ENCODE data around the gene SRCIN1.

SRCIN1 gene

GRCh38 chr17:38589462-38590114 is 16.2 kb downstream of the SRCIN1 start:
- Histone ChIP-seq H3K27ac (ENCODE audit: low read depth, low read length) (no peak overlapping the region), H3K9me2 (replicated peaks; ENCODE audit: control insufficient read depth, low read length) (no peaks in the 10 kb centered on the region), H3K9me3 (ENCODE audit: control insufficient read depth, insufficient read depth, low read length) (no peaks in the 10 kb centered on the region), H4K20me1 (ENCODE audit: control insufficient read depth, insufficient read depth, low read depth, low read length) (no peaks in the 10 kb centered on the region), H3K36me3 (ENCODE audit: control insufficient read depth, low read length) (no peaks in the 10 kb centered on the region), H3K4me3 (ENCODE audit: low read length) (no peak overlapping the region), H3K79me2 (ENCODE audit: control insufficient read depth, low read length) (no peaks in the 10 kb centered on the region), H3K4me2 (ENCODE audit: low read length) (no peak overlapping the region), H3K4me1 (ENCODE audit: control insufficient read depth, low read length) (peaks cover 36% of the 10 kb centered on the region), H3F3A (ENCODE audit: control insufficient read depth, insufficient read depth) (no peaks in the 10 kb centered on the region; the same call in 1 of the 2 replicates), H3K27me3 (ENCODE audit: control insufficient read depth, low read length) (peaks cover 21% of the 10 kb centered on the region)
- TF ChIP-seq CTCF (IDR thresholded peaks at IDR 0.05; ENCODE audit: low read depth, low read length, poor library complexity, severe bottlenecking) (no peak), EZH2phosphoT487 (IDR thresholded peaks at IDR 0.05; ENCODE audit: borderline replicate concordance, low read length) (no peak)

- no peaks in the 10 kb centered on the region for H4K20me1 ChIP-seq (ENCODE audit: control insufficient read depth, insufficient read depth, low read depth, low read length)
- H3K9me3 ChIP-seq (ENCODE audit: control insufficient read depth, insufficient read depth, low read length), result no peaks in the 10 kb centered on the region
- peaks cover 44% of the 10 kb centered on the region for H3K4me1 ChIP-seq (ENCODE audit: control insufficient read depth, low read length)
- peaks cover 19% of the 10 kb centered on the region for H3K27me3 ChIP-seq (ENCODE audit: control insufficient read depth, low read length)
- TF ChIP-seq EZH2phosphoT487 (IDR thresholded peaks at IDR 0.05; ENCODE audit: borderline replicate concordance, low read length) (no peak), CTCF (IDR thresholded peaks at IDR 0.05; ENCODE audit: low read depth, low read length, poor library complexity, severe bottlenecking) (no peak)
- no peak overlapping the region for H3K4me2 ChIP-seq (ENCODE audit: low read length)
- H3K79me2 ChIP-seq (ENCODE audit: control insufficient read depth, low read length), result no peaks in the 10 kb centered on the region
- H3F3A ChIP-seq (ENCODE audit: control insufficient read depth, insufficient read depth), result no peaks in the 10 kb centered on the region; the same call in 1 of the 2 replicates
- no peak overlapping the region for H3K4me3 ChIP-seq (ENCODE audit: low read length)
- H3K9me2 ChIP-seq (replicated peaks; ENCODE audit: control insufficient read depth, low read length), result no peaks in the 10 kb centered on the region
- H3K36me3 ChIP-seq (ENCODE audit: control insufficient read depth, low read length), result no peaks in the 10 kb centered on the region
- H3K27ac ChIP-seq (ENCODE audit: low read depth, low read length), result no peak overlapping the region
Observed at GRCh38 chr17:38588788-38589174, 17.0 kb downstream of the SRCIN1 start.

GRCh38 chr17:38587947-38588787 is 17.6 kb downstream of the SRCIN1 start:
- Histone ChIP-seq H3K27ac (ENCODE audit: low read depth, low read length) (no peak overlapping the region), H3K9me2 (replicated peaks; ENCODE audit: control insufficient read depth, low read length) (no peaks in the 10 kb centered on the region), H3K4me3 (ENCODE audit: low read length) (no peak overlapping the region), H3K4me1 (ENCODE audit: control insufficient read depth, low read length) (peaks cover 44% of the 10 kb centered on the region), H3F3A (ENCODE audit: control insufficient read depth, insufficient read depth) (no peaks in the 10 kb centered on the region), H4K20me1 (ENCODE audit: control insufficient read depth, insufficient read depth, low read depth, low read length) (no peaks in the 10 kb centered on the region), H3K27me3 (ENCODE audit: control insufficient read depth, low read length) (peaks cover 14% of the 10 kb centered on the region; the same call in 1 of the 2 replicates), H3K9me3 (ENCODE audit: control insufficient read depth, insufficient read depth, low read length) (no peaks in the 10 kb centered on the region), H3K79me2 (ENCODE audit: control insufficient read depth, low read length) (no peaks in the 10 kb centered on the region), H3K36me3 (ENCODE audit: control insufficient read depth, low read length) (no peaks in the 10 kb centered on the region), H3K4me2 (ENCODE audit: low read length) (no peak overlapping the region)
- TF ChIP-seq EZH2phosphoT487 (IDR thresholded peaks at IDR 0.05; ENCODE audit: borderline replicate concordance, low read length) (no peak), CTCF (IDR thresholded peaks at IDR 0.05; ENCODE audit: low read depth, low read length, poor library complexity, severe bottlenecking) (no peak)

All from DOHH2 (cell line).